ENCODE results near the gene DYNLT2B.

DNA sequence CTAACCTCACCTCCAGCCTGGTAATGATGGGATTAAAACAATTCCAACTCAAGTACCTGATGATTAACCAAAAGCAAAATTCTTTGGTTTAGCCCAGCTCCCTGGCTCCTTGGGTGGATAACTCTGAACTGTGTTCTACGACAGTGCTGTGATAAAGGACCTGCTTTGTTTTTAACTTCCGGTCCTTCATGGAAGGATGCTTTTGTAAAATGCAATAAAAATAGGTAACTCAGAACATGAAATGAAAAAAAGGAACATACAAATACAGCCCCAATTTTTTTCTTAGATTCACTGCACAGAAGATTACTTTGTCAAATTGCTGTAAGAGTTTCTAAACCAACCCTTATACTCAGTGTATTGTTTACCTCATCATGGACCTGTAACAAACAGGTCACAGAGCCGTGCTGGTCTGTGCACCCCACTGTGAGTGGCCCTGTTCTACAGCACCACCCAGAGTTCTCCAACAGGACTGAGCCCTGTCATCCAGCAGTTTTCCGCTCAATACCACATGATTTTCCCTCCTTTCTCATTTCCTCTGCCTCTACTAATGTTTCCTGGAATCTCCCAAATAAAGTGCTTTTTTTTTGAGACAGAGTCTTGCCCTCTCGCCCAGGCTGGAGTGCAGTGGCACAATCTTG lies 25.6 kb downstream of the DYNLT2B start:
- TF ChIP-seq, protein P1, sequence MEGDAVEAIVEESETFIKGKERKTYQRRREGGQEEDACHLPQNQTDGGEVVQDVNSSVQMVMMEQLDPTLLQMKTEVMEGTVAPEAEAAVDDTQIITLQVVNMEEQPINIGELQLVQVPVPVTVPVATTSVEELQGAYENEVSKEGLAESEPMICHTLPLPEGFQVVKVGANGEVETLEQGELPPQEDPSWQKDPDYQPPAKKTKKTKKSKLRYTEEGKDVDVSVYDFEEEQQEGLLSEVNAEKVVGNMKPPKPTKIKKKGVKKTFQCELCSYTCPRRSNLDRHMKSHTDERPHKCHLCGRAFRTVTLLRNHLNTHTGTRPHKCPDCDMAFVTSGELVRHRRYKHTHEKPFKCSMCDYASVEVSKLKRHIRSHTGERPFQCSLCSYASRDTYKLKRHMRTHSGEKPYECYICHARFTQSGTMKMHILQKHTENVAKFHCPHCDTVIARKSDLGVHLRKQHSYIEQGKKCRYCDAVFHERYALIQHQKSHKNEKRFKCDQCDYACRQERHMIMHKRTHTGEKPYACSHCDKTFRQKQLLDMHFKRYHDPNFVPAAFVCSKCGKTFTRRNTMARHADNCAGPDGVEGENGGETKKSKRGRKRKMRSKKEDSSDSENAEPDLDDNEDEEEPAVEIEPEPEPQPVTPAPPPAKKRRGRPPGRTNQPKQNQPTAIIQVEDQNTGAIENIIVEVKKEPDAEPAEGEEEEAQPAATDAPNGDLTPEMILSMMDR (IDR thresholded peaks at IDR 0.05) = no peak
- no peak for TF ChIP-seq POLR2A (IDR thresholded peaks at IDR 0.05)

Measured in testis (tissue), 2 donors.